GM13977 (cell line): Measurements from ENCODE around the gene PHKG1.
"Not testable (repeated sequence)": the region's sequence is repeated elsewhere in the genome, so short reads cannot be mapped to it uniquely, and the experiment has no call there.

Experiments
- DNase-seq: peaks from one replicate; pipeline ENCODE4 v3.0.0; 2012; ENCODE audit warnings: low spot score
- in situ Hi-C: fragments of 300-500 bp; cut with MboI; formaldehyde crosslinking; loops from one replicate; pipeline ENCODE4 v1.12.0; 2022; ENCODE audit warnings: low sequenced_read_pairs, low pct_unique_long_range_greater_than_20kb, mixed read lengths, inconsistent platforms; ENCODE audit not compliant: unreplicated experiment
- TF ChIP-seq, protein P1 (sequence below): IDR thresholded peaks from 2 replicates; pipeline ENCODE4 v1.5.1; 2012; ENCODE audit warnings: mild to moderate bottlenecking, control low read depth; ENCODE audit not compliant: insufficient read depth; ENCODE audit errors: extremely low read depth, missing control alignments

PHKG1 gene

DNA sequence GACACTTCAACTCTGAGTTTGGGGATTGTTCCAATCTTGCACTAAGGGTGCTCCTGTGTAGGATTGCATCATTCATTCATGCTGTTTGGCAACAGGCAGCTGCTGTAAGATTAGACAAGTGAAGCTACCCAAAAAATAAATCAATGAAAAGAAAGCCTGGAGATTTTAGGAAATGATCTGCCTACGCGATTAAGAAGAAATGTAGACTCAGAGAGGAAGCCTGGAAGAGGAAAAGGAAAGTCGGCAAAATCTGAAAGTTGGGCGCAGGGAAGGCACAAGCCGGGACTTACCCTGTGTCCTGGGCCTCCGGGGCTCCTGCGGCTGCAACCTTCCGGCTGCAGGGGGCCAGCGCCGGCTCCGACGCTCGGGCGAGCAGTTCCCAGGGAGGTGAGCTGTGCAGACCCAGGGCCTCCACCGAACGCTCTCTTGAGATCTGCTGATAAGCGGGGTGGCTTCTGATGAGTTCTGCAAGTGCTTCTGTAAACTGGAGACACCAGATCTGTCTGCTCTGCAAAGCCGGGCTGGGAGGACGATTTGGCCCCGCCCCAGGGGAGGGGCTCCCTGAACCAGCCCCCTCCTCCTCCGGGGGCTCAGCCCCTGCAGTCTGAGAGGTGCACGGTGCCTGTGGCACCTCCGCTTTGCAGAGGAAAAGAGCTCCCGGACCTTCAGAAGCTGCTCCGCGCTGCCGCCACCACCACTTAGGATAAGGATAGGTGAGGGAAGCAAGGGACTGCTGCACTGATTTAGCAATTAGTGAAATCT is 58.9 kb downstream of the PHKG1 start:
- TF ChIP-seq, protein P1, sequence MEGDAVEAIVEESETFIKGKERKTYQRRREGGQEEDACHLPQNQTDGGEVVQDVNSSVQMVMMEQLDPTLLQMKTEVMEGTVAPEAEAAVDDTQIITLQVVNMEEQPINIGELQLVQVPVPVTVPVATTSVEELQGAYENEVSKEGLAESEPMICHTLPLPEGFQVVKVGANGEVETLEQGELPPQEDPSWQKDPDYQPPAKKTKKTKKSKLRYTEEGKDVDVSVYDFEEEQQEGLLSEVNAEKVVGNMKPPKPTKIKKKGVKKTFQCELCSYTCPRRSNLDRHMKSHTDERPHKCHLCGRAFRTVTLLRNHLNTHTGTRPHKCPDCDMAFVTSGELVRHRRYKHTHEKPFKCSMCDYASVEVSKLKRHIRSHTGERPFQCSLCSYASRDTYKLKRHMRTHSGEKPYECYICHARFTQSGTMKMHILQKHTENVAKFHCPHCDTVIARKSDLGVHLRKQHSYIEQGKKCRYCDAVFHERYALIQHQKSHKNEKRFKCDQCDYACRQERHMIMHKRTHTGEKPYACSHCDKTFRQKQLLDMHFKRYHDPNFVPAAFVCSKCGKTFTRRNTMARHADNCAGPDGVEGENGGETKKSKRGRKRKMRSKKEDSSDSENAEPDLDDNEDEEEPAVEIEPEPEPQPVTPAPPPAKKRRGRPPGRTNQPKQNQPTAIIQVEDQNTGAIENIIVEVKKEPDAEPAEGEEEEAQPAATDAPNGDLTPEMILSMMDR: peak; percentile 26
- in situ Hi-C loops: no loop called here
- DNase-seq: peak; percentile 87

DNA sequence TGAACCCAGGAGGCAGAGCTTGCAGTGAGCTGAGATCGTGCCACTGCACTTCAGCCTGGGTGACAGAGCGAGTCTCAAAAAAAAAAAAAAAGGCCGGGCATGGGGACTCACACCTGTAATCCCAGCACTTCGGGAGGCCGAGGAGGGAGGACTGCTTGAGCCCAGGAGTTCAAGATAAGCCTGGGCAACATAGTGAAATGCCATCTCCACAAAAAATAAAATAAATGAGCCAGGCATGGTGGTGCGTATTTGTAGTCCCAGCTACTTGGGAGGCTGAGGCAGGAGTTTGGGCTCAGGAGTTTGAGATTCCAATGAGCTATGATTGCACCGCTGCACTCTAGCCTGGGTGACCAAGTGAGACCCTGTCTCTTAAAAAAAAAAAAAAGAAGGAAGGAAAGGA is 60.2 kb downstream of the PHKG1 start:
- in situ Hi-C loops, DNase-seq: not testable (repeated sequence)

DNA sequence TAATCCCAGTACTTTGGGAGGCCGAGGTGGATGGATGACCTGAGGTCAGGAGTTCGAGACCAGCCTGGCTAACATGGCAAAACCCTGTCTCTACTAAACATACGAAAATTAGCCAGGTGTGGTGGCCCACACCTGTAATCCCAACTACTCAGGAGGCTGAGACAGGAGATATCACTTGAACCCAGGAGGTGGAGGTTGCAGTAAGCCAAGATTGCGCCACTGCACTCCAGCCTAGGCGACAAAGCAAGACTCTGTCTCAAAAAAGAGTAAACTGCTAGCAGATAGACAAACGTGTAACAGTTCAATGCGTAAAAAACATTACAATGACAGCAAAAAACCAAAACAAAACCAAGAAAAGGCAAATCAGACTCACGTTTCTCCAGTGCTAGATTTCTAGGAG is 61.2 kb downstream of the PHKG1 start:
- in situ Hi-C loops, DNase-seq: not testable (repeated sequence)

DNA sequence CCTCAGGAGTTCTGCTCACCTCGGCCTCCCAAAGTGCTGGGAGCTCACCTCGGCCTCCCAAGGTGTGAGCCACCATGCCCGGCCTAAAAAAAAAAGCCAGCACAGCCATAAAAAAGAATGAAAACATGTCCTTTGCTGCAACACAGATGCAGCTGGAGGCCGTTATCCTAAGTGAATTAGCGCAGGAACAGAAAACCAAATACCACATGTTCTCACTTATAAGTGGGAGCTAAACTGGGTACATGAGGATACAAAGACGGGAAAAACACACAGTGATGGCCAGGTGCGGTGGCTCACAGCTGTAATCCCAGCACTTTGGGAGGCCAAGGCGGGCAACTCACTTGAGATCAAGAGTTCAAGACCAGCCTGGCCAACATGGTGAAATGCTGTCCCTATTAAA is 62.4 kb downstream of the PHKG1 start:
- in situ Hi-C loops: no loop called here
- TF ChIP-seq, protein P1: no peak
- DNase-seq: no peak
